ENCODE data around the gene ETV3.
A peak's percentile ranks its signal among the peaks of the same experiment; 100 is the strongest.

The ETV3 gene

GRCh38 chr1:157137408-157138219, 581 bp downstream of the ETV3 start:
- peak; percentile 67 for DNase-seq

GRCh38 chr1:157137046-157137407, 1.2 kb downstream of the ETV3 start:
- no peak for DNase-seq

GRCh38 chr1:157136133-157136532, 2.1 kb downstream of the ETV3 start:
- no peak for DNase-seq

- no peak for DNase-seq
Measured at GRCh38 chr1:157135646-157136045, 2.5 kb downstream of the ETV3 start.

GRCh38 chr1:157135070-157135469, 3.1 kb downstream of the ETV3 start:
- no peak for DNase-seq

- DNase-seq = no peak
Measured at GRCh38 chr1:157134442-157134841, 3.8 kb downstream of the ETV3 start.

- DNase-seq = no peak
Measured at GRCh38 chr1:157133426-157133825, 4.8 kb downstream of the ETV3 start.

GRCh38 chr1:157132616-157133167, 5.5 kb downstream of the ETV3 start:
- peak; percentile 24 for DNase-seq

- DNase-seq = no peak
Measured at GRCh38 chr1:157132111-157132510, 6.1 kb downstream of the ETV3 start.

- no peak for DNase-seq
Measured at GRCh38 chr1:157131281-157131680, 6.9 kb downstream of the ETV3 start.

- no peak for DNase-seq
Measured at GRCh38 chr1:157124855-157125254, 13.3 kb downstream of the ETV3 start.

GRCh38 chr1:157119448-157119847, 18.7 kb downstream of the ETV3 start:
- DNase-seq = no peak

GRCh38 chr1:157119008-157119407, 19.2 kb downstream of the ETV3 start:
- no peak for DNase-seq

GRCh38 chr1:157117527-157118057, 20.6 kb downstream of the ETV3 start:
- no peak for DNase-seq

GRCh38 chr1:157116737-157117103, 21.5 kb downstream of the ETV3 start:
- no peak for DNase-seq

GRCh38 chr1:157115851-157116736, 22.1 kb downstream of the ETV3 start:
- DNase-seq = no peak

GRCh38 chr1:157115429-157115838, 22.8 kb downstream of the ETV3 start:
- no peak for DNase-seq

GRCh38 chr1:157114183-157115121, 23.7 kb downstream of the ETV3 start:
- DNase-seq = no peak

- no peak for DNase-seq
Measured at GRCh38 chr1:157113631-157114030, 24.6 kb downstream of the ETV3 start.

GRCh38 chr1:157113106-157113505, 25.1 kb downstream of the ETV3 start:
- DNase-seq = no peak

GRCh38 chr1:157112186-157112867, 25.9 kb downstream of the ETV3 start:
- no peak for DNase-seq

Data from eye (tissue), 1 donor.